Mucosa of descending colon (tissue), 3 donors: ENCODE data around the gene AAGAB. TPM values are rescaled to one million over a fixed set of nuclear protein-coding genes. Genes with fewer than 3 reads are reported as not detected.

Source experiments
- ATAC-seq: fragments of 200-7000 bp; cut with Tn5 transposase; one replicate; pipeline ENCODE4 v1.9.1; 2020; ENCODE audit warnings: mild to moderate bottlenecking, moderate library complexity
- DNase-seq, 3 donors: peaks; one replicate each; pipeline ENCODE4 v3.0.0-alpha.2; 2020
- H3K36me3 ChIP-seq: fragments of 200-600 bp; one replicate; pipeline ENCODE4 v1.8.0; 2021; ENCODE audit warnings: low read depth, mild to moderate bottlenecking
- H3K4me1 ChIP-seq: fragments of 200-600 bp; one replicate; pipeline ENCODE4 v1.8.0; 2021; ENCODE audit warnings: low read depth, mild to moderate bottlenecking
- H3K4me3 ChIP-seq: fragments of 200-600 bp; one replicate; pipeline ENCODE4 v1.8.0; 2021; ENCODE audit warnings: mild to moderate bottlenecking
- H3K9me3 ChIP-seq: fragments of 200-600 bp; one replicate; pipeline ENCODE4 v1.8.0; 2021; ENCODE audit warnings: mild to moderate bottlenecking
- intact Hi-C, 2 donors: fragments of 100-400 bp; cut with DNase I in 1 of 2; cut with micrococcal nuclease in 1 of 2; formaldehyde crosslinking; loops; one replicate each; pipeline versions ENCODE4 v1.11.0 to v1.11.1; 2022; cut with DNase I, micrococcal nuclease
- total RNA-seq, 3 donors: library from RNA; stranded (reverse); fragmentation: NEBNext Ultra II Directional in 2 of 3; extraction: Animal tissue kit (Norgen Biotek cat#: 25700) in 2 of 3; gene quantifications; one replicate each; pipeline versions ENCODE4 v1.2.1 to v1.2.4, GENCODE V29; 2021 to 2023
- TF ChIP-seq, protein P1 (sequence below): fragments of 200-600 bp; IDR thresholded peaks from one replicate; pipeline ENCODE4 v1.8.0; 2022; ENCODE audit warnings: antibody characterized with exemption, mild to moderate bottlenecking
- donor health status: DM: no; HTN: no; CAD: no; lungs with moderate emphysema.
- donor health status: DM: no; HTN: no; CAD: no.
- donor health status: DM: no; HTN: yes; CAD: no.

The AAGAB gene
- total RNA-seq, 3 donors from 2014 or later, result 40.5 to 52.1 (median 48.3) TPM

DNA sequence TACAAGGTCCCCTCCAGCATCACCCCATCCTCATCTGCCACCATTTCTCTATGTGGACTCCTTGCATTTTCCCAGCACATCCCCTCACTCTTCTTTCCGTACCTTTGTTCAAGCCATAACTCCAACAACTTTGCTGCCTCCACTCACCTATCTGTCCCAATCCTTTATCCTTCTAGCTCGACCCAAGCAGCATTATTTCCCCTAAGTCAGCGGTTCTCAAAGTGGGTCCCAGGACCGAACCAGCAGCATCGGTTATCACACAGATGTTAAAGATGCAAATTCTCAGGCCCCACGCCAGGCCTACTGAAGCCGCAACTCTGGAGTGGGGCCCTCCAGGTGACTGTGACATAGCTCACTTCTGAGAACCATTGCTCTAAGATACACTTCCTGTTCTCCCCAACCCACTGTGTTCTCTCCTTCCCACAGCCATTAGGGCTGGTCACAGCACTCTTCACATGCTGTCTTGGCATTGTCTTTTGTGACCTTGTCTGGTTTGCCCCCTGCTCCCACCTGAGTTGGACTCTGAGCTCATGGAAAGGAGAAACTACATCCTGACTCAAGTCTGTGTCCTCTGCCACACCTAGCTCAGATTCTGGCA, 56.2 kb downstream of the AAGAB start:
- TF ChIP-seq, protein P1, sequence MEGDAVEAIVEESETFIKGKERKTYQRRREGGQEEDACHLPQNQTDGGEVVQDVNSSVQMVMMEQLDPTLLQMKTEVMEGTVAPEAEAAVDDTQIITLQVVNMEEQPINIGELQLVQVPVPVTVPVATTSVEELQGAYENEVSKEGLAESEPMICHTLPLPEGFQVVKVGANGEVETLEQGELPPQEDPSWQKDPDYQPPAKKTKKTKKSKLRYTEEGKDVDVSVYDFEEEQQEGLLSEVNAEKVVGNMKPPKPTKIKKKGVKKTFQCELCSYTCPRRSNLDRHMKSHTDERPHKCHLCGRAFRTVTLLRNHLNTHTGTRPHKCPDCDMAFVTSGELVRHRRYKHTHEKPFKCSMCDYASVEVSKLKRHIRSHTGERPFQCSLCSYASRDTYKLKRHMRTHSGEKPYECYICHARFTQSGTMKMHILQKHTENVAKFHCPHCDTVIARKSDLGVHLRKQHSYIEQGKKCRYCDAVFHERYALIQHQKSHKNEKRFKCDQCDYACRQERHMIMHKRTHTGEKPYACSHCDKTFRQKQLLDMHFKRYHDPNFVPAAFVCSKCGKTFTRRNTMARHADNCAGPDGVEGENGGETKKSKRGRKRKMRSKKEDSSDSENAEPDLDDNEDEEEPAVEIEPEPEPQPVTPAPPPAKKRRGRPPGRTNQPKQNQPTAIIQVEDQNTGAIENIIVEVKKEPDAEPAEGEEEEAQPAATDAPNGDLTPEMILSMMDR, result no peak

DNA sequence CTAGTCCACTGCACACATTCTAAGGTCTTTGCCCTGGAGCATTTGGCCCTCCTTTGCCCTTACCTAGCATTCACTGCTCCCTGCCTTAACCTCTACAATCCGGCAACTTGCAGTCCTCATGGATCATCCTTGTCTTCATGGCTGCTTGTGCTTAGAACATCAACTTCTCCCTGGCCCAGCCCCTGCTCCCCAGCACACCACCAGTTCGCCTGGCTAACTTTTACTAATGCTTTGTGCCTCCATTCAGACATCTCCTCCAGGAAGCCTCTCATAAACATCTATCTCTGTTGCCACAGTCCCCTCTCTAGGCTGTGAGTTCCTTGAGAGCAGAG, 57.1 kb downstream of the AAGAB start:
- no peaks in the 10 kb centered on the region for H3K36me3 ChIP-seq
- intact Hi-C loops, result no loop called here
- no peak for DNase-seq

More for the DNA sequence above, 56.2 kb downstream of the AAGAB start:
- DNase-seq (no peak), ATAC-seq (peak; percentile 24)
- Histone ChIP-seq H3K4me3 (no peak overlapping the region), H3K4me1 (no peaks in the 10 kb centered on the region), H3K36me3 (no peaks in the 10 kb centered on the region), H3K9me3 (no peaks in the 10 kb centered on the region)
- intact Hi-C loops, result no loop called here

DNA sequence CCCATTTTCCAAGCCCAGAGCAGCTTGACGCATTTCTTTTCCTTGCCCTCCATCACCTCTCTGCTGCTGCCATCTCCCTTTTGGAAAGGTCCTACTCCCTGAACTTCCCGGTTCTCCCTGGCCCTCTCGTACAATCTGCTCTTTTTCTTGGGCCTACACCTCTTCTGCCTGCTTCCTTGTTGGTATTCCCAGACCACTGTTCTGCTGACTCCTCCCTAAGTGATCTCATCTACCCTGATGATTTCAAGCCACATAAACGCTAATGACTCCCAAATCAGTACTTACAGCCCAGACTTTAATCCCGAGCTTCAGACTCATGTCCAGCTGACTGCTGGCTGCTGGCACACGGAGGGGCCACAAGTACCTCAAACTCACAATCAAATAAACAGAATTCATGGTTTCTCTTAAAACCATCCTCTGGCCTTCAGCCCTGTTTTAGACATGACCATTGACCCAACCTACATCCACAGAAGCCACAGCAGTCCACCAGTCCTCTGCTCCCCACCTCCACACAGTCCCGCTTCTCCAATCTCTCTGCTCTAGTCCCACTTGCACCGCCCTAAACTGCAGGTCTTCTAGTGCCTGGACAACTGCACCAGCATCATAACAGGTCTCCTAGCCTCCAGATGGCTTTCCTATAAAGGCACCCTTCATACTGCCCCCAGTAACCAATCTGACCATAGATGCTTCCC, 57.6 kb downstream of the AAGAB start:
- intact Hi-C loops, result no loop called here
- no peak overlapping the region for H3K4me3 ChIP-seq
- TF ChIP-seq, protein P1, result no peak
- DNase-seq (no peak), ATAC-seq (peak; percentile 80)
- no peaks in the 10 kb centered on the region for H3K9me3 ChIP-seq
- no peaks in the 10 kb centered on the region for H3K4me1 ChIP-seq
- no peaks in the 10 kb centered on the region for H3K36me3 ChIP-seq

More for the DNA sequence above, 57.1 kb downstream of the AAGAB start:
- no peaks in the 10 kb centered on the region for H3K9me3 ChIP-seq
- no peak for ATAC-seq
- H3K4me1 ChIP-seq, result no peaks in the 10 kb centered on the region
- no peak overlapping the region for H3K4me3 ChIP-seq
- TF ChIP-seq, protein P1, result no peak

DNA sequence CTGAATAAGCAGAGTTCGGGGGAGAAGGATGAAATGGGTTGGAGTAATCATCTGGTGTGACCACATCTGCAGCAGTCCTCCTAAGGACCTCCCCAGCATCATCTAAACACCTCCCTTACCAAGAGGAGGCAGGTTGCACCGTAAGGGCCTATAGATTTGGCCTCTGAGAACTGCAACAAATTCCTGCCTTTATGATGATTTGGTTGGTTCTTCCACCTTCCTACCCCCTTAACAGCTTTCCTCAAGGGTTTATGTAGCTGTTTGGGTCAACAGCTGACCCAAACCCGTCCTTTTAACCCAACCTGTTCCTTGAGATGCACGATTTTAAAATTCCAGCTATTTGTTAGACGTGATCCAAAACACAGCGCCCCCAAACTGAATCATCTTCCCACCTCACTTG, 58.2 kb downstream of the AAGAB start:
- H3K9me3 ChIP-seq, result no peaks in the 10 kb centered on the region
- no peak overlapping the region for H3K4me3 ChIP-seq
- DNase-seq (no peak), ATAC-seq (no peak)
- TF ChIP-seq, protein P1, result no peak
- no peaks in the 10 kb centered on the region for H3K36me3 ChIP-seq
- intact Hi-C loops, result no loop called here
- no peaks in the 10 kb centered on the region for H3K4me1 ChIP-seq

DNA sequence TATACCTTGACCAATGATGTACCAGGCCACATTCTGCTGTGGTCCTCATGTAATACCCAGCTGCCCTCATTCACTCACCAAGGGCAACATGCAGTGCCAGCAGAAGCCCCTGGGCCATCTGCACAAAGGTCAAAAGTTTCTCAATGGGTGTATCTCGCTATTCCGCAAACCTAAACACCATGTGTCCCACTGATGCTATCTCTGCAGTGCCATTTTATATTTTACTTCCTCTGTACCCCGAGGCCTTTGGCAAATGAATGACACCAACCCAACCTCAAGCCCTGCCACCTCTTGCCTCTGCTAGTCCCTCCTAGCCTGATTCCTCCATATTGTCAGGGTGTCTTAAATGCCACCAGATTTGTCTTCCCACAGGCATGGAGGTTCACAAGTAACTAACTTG, 59.2 kb downstream of the AAGAB start:
- H3K9me3 ChIP-seq, result no peaks in the 10 kb centered on the region
- TF ChIP-seq, protein P1, result no peak
- H3K36me3 ChIP-seq, result no peaks in the 10 kb centered on the region
- DNase-seq (no peak), ATAC-seq (no peak)
- peaks cover 2% of the 10 kb centered on the region for H3K4me1 ChIP-seq
- no peak overlapping the region for H3K4me3 ChIP-seq
- intact Hi-C loops, result no loop called here
